NCI-H2029 treated with DMSO at 0.1 percent for 48 hours (cell line): ENCODE results near the gene SCAANT1.

Source experiments
- DNase-seq: peaks from one replicate; lab custom pipeline; 2025; lab: John Stamatoyannopoulos, UW

Gene SCAANT1

DNA sequence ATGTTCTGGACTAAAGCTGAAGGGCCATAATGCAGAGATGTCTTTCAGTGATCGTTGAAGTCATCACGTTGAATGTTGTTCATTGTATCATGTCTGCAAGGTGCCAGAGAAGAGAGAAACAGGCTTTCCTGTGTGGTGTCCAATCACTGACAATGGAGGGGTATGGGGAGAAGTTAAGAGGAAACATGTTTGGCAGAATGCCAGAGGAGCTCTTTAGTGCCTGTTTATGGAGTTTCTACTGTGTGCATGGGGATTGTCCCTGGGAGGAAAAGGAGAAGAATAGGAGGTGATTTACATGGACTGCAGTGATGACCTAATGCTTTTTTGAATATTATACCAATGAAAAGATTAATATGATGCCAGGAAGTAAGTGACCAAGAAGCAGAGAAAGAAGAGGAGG is 11.7 kb downstream of the SCAANT1 start:
- DNase-seq = peak; percentile 22

DNA sequence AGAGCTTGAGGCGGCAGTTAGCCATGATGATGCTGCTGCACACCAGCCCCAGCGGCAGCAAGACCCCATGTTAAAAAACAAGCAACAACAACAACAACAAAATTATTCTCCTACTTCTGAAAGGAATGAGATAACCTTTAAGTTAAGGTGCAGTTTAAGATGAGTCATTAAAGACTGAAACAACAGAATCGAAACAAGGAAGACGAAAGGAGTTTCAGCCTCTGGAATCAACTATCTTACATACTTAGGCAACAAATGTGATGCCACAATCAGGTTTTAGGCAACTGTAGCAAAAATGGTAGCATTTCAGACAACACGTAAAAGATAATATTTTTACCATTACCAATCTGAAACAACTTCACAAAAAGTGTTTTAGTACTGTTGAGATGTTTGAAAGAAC is 12.2 kb downstream of the SCAANT1 start:
- no peak for DNase-seq

DNA sequence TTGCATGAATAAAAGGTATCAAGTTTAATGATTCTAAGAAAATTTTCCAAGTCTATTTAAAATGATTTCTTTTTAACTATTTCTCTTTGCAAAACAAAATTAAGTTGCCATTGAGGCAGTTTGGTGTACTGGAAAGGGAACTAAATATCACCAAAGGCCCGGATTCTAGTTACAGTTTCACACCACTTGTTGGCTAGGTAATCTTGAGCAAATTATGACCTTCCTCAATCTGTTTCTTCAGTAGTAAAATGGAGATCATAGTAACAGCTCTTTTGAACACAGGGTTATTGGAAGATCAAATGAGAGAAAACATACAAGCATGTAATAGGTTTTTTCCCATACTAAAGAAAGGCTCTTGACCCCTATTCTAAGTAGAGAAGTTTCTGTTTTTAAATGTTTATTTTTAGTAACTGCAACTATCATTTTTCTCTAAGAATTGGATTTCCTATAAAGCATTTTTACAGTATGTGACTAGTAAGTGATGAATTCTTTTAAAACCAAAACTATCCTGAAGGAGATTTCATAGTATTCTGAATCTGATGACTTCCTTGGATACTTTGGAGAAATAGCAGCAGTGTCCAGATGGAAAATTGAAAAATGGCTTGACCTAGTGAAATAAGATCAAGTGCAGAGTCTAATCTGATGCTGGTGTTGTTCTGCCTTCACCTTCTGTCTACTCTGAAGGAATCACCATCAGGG is 15.7 kb downstream of the SCAANT1 start:
- DNase-seq = no peak

DNA sequence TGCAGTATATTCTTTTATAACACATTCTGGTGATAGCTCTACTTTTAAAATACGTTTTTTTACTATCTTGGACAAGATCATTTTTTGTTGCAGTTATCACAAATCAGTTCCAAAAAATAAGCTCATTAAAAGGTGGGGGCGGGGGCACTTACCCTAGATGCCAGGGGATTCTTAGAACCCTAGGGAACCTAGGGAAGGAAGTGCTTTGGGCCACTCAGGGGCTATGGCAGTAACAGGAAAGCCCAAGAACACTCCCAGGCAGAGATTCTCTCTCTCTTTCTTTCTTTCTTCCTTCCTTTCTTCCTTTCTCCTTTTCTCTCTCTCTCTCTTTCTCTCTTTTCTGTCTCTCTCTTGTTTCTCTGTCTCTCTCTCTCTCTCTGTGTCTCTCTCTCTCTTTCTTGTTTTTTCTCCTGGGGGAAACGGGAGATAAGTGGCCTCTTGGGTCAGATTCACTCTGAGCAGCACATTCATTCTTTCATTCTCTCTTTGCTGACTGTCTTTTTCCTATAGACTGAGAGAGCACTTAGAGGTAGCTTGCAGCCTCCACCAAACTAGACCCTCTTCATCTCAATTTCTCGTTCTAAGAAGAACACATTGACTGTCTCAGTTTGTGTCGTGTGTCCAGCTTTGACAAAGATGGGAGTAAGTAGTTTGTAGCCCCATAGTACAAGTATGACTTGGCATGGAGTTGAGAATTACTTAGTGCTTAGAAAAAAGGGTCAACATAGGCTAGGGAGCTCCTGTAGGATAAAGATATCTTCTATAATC is 16.6 kb downstream of the SCAANT1 start:
- DNase-seq = no peak

DNA sequence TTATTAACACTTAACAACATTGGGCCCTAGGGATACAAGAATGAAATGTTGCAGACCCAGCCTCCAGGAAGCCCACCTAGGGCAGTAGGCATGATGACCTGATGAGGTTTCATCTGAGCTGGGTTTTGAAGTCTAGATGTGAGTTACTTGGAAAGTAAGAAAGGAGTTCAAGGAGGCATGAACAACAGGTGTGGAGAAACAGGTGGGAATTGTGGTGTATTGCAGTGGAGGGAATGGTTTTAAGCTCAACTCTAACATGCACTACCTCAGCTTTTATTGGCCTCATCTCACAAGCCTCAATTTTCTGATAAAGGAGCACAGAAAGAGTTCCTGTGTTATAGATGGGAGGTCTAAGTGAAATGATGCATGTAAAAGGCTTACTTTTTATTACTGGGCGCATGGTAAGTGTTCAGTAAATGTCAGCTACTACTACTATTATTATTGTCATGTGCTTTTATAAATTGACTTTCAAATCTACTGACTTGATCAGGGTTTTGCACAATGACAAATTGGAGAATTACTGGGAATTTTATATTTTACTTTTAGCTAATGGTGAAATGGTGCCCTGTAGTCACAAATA is 19.3 kb downstream of the SCAANT1 start:
- no peak for DNase-seq

DNA sequence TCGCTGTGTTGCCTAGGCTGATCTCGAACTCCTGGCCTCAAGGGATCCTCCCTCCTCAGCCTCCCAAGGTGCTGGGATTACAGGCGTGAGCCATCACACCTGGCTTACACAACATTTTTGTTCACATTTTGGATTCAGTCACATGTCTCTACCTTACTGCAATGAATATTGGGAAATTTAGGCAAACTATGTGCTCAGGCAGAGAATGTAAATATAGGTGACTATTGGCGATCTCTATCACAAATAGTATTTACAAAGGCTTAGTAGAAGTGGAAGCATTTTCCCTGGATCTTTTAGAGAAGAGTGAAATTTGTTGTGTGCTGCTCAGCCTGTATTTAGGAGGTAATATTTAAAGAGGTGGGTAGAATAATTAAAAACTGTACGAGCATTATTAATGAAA is 20.7 kb downstream of the SCAANT1 start:
- DNase-seq = no peak

DNA sequence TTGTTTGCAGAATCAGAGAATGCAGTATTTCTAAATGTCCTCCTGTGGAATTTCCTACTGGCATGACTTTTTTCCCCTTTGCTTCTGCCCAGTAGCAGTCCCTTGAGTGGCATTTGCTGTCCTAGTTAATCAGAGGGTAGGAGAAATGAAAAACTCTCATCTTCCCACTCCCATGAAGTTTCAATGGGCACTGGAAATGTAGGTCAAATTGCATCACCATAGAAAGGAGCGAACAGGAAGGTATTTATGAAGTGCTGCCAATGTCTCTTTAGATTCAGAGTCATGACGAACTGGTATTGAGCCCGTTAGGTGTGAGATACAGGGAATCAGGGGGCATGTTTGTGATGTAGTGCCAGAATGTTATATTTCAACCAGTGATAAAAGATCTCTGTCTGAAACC is 25.3 kb downstream of the SCAANT1 start:
- no peak for DNase-seq

DNA sequence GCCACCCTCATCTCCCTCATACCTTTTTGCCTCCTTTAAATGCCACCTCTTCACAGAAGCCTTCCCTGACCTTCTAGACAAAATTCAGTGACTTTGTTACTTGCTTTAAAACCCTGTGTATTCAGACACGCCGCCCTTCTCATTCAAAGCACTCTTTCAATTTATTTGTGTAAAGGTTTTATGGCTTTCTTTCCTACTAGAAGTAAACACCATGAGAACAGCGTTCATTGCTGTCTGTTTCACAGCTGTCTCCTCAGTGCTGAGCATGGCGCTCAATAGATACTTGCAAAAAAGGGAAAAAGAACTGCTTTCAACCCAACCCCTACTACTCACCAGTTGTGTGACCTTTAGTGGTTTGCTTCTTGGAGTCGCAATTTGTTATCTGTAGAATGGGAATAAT is 31.5 kb downstream of the SCAANT1 start:
- DNase-seq = no peak

DNA sequence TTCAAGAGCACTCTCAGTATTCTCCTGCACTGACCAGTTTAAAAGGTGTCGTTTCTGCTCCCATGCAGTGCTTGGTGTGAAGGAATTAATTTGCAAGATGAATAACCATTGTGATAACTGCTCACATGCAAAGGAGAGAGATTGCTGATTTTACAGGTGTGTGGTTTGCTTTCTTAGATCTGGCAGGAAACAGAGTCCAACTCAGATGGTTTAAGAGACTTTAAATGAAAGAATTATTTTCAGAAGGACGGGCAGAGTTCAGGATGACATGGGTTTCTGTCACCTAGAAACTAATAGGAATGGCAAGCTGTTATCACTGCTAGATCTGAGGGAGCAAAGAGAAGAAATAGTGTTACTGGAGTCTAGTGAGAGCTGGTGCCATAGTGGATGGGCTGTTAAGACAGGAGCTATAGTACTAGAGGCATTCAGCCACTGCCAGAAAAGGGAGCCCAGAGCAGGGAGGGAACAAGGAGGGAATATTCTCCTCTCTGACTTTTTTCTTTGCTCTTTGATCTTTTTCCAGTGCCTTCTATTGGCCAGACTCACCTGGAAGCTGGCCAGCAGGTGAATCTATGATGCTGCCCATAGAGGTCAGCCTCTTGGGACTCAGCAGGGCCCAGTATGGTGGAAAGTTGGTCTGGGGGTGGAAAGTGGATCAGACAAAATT is 33.7 kb downstream of the SCAANT1 start:
- no peak for DNase-seq

DNA sequence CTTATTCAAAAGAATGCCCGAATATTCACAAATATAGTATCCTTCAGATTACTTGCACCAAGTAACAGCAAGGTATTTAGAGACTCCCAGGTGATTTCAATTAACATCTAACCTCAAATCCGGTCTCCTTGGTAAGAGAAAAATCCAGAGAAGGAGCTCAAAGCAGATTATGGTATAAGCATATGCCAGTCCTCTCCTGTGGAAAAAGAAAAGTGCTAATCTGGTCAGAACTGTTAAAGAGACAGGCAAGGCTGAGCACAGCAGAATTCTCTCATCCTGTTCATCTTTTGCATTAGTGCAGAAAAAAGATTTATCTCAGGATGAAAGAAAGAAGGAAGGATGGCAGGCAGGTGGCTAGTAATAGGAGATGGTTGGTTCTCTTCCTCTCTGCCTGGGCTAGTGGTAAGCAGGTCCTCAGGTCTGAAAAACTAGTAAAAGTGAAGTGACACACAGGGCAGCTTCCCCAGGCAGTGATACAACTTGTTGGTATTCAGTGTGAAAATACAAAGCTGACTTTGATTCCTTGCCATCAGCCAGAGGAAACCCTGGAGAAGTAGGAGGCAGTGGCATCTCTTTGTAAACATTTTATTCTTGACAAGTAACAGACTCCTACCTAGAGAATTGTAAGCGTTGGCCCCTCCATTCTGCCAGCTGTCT is 34.3 kb downstream of the SCAANT1 start:
- DNase-seq = no peak

DNA sequence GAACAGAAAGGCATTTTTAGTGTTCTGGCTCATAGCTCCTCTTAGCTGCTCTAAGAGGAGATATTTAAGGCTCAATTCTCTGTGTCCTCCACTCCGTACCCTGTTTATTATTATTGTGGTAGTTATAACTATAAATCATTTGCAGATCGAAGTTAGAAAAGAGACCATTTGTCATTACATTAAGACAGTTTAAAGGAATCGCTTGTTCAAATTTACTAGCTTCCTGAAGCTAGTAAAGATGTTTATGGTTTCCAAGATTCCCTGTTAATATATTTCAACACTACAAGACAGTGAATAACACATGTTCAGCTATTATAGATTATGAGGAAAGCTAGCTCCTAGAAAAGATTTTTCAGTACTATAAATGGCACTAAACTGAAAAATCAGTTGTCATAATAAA is 35.9 kb downstream of the SCAANT1 start:
- no peak for DNase-seq

DNA sequence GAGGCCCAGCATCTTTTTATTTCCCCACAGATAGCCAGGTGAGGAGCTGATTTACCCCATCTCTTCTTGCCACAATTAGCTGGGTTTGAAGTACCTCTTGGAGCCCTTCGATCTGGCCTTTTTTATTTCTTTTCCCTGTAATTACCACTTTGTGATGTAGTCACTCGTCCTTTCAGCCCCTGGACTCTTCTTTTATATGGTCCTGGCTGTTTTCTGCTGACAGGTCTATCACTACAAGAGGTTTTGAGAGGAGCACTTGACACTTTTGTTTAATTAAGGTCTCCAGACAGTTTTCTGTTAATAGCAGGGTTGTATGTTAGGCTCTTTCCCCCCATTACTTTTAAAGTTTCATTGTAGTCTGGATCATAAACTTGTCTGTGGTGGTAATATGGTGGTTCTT is 36.7 kb downstream of the SCAANT1 start:
- no peak for DNase-seq

DNA sequence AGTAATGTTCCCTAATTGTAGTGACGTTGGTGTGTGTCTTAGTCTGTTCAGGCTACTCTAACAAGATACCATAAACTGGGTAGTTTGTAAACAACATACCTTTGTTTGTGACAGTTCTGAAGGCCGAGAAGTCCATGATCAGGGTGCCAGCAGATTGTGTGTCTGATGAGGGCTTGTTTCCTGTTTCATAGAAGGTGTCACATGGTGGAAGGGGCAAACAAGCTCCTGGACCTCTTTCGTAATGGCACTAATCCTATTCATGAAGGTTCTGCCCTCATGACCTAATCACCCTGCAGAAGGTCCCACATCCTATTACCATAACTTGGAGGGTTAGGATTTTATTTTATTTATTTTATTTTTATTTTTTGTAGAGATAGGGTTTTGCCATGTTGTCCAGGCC is 37.4 kb downstream of the SCAANT1 start:
- DNase-seq = no peak

DNA sequence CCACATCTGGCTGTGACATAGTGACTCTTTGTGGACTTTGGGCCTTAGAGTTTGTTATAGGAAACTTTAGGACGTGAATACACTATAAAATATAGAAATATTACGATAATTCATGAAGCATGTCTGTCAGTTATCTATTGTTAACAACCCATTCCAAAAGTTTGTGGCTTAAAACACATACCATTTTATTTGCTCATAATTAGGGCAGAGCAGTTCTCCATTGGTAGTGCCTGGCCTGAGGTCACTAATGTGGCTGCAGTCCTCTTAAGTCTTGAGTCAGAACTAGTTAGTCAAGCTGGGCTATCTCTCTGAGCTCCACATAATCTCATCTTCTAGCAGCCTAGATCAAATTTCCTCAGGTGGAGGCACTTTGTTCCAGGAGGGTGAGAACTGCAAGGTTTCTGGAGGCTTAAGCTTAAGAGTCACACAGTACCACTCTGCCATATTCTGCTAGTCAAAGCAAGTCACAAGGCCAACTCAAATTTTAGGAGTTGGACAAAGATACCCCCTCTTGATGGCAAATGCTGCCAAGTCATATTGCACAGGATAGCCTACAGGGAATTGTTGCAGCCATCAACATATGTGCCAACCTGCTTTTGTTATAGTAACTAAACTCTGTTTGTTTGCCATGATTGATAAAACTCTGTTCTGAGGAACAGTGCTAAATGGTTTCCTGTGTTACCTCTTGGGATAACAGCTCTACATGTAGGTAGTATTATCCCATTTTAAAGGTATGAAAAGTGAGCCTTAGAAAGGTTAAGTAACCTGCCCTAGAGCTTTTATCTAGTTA is 39.9 kb downstream of the SCAANT1 start:
- DNase-seq = no peak

DNA sequence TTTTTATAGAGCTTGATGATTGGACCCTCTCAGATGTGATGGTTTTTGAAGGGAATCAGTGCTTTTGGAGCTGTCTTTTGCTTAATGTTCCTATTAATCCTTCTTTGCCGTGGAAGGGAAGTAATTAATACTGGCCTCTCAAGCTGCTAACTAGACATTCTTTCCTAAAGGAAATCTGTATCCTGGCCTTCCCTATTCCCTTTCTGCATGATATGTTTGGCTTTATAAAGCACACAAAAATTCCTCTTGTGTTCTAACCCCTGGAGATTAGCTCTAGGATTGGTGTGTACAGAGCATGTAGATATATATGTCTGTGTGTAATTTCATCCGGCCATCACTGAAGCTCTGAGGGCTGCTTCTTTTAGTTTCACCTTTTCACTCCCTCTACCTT is 41.6 kb downstream of the SCAANT1 start:
- no peak for DNase-seq

DNA sequence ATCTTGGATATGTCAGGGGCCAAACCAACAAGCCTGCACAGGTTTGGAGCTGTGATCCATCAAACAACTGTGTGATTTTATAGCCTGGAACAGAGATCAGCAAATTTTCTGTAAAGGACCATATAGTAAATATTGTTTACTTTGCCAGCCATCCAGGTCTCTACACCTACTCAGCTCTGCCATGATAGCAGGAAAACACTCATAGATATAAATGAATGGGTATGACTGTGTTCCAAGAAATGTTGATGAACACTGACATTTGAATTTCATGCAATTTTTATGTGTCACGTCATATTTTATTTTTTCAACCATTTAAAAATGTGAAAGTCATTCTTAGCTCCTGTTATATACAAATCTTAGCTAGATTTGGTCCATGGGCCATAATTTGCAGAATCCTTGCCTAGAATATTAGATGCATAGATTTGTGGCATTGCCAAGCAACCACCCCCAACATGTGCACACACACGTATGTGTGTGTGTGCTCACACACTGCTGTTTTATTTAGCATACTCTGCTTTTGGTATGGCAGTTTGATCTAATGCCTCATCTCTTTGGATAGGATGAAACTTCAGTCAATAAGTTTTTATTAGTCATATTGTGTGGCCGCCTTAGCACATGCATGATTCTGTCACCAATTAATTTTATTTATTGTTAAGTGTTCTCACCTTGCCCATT is 42.1 kb downstream of the SCAANT1 start:
- DNase-seq = no peak

DNA sequence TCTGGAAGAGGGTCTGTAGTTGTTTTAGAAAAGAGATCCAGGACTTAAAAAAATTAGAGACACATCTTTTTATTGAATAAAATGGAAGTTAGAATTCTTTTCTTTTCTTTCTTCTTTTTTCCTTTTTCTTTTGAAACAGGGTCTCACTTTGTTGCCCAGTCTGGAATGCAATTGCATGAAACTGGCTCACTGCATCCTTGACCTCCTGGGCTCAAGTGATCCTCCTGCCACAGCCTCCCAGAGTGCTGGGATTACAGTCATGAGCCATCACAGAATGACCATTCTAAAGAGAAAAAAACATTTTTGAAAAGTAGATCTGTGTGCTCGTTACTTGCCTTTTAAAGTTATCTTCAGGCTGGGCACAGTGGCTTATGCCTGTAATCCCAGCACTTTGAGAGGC is 45.0 kb downstream of the SCAANT1 start:
- no peak for DNase-seq

DNA sequence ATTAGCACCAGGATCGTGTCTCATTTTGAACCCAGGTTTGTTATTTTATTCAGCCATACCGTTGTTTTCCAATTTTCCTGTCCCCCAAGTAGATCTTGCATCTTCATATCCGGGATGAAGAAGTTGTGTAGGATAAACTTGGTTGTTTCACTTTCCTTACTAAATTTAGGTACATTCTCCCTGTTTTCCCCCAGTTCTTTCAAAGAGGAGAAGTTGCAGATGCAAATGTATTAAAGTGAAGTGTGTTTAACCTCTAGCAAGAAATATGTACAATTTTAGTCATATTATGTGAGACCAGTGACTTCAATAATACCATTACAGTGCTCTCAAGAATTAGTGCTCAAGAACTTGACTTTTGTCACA is 47.2 kb downstream of the SCAANT1 start:
- DNase-seq = no peak

DNA sequence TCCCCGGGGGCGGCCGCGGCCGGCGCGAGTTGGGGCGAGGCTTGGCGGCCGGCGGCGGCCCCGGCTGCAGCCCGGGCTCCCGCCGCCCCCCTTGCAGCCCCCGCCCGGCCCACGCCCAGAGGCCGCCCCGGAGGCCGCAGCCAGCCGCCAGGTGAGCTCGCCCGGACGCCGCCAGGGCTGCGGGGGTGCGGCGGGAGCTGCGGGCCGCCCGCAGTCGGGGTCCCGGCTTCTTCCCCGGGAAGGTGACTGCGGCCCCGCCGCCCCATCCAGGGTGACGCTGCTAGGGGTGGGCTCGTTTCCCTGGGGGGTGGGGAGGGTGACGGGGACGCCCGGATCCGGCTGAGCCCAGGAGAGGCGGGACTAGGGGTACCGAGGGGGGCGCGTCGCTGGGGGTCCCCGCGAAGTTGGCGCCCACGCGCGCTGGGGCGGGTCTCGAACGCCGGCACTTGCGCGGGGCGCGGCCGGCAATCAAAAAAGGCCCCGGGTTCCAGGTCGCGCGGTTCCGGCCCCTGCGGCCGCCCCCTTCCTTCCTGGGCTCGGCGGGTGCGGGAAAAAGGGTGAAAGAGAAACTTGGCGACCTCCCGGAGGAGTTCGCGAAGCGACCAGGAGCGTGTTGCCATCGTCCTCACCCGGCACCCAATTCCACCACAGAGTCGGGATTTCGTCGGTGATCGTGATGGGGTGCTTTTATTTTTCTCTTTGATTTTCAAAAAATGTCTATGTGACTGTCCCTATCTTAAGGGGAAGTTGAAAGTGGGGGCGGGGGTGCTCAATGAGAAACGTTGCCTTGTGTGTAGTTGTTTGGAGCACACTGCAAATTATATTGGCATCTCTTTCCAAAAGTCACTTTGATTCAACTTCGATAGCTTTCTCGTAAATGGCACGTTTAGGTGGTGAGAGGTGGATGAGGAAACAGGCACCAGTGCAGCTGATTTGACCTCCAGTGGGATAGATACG is 47.9 kb downstream of the SCAANT1 start:
- DNase-seq = no peak
